ENCODE results near the gene TENM3. TPM values are rescaled to one million over a fixed set of nuclear protein-coding genes. Genes with fewer than 3 reads are reported as not detected.

The TENM3 gene
- total RNA-seq, 1 experiment from 2014 or later, result not detected

DNA sequence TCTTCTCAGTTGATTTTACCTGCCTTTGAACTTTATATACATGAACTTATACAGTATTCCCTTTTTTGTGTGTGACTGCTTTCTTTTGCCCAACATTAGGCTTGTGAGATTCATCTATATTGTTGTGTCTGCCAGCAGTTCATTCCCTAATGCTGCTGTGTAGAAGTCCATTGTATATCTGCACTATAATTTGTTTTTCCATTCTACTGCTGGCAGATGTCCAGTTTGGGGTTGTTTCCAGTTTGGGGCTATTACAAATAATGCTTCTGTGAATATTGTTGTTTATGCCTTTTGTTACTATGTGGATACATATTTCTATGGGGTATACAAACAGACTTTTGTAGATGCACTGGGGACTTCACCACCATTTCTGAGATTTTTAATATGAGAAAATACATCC, 405.6 kb downstream of the TENM3 start:
- ChIA-PET POLR2A (ENCODE audit: unreplicated experiment) (no interaction called here), CTCF (no interaction called here)
- intact Hi-C loops (cut with micrococcal nuclease; ENCODE audit: unreplicated experiment), result no loop called here
- Histone ChIP-seq H2AFZ (no peak overlapping the region), H3K27ac (no peak overlapping the region), H3K36me3 (ENCODE audit: low read depth) (no peaks in the 10 kb centered on the region), H3K27me3 (ENCODE audit: insufficient read depth, low read depth) (peaks cover 10% of the 10 kb centered on the region; the same call in 1 of the 2 replicates), H3K4me1 (replicated peaks; ENCODE audit: insufficient read depth) (no peaks in the 10 kb centered on the region), H3F3A (ENCODE audit: insufficient read depth, low read depth) (no peaks in the 10 kb centered on the region), H3K9me3 (ENCODE audit: insufficient read depth, low read depth) (no peaks in the 10 kb centered on the region), H3K4me3 (no peak overlapping the region), H3K79me2 (ENCODE audit: low read depth) (no peaks in the 10 kb centered on the region), H3K9me2 (ENCODE audit: insufficient read depth) (no peaks in the 10 kb centered on the region), H4K20me1 (ENCODE audit: insufficient read depth) (no peaks in the 10 kb centered on the region), H3K4me2 (no peak overlapping the region)
- no peak for TF ChIP-seq EZH2 (IDR thresholded peaks at IDR 0.05; ENCODE audit: low read depth)
- TF ChIP-seq, protein P1, sequence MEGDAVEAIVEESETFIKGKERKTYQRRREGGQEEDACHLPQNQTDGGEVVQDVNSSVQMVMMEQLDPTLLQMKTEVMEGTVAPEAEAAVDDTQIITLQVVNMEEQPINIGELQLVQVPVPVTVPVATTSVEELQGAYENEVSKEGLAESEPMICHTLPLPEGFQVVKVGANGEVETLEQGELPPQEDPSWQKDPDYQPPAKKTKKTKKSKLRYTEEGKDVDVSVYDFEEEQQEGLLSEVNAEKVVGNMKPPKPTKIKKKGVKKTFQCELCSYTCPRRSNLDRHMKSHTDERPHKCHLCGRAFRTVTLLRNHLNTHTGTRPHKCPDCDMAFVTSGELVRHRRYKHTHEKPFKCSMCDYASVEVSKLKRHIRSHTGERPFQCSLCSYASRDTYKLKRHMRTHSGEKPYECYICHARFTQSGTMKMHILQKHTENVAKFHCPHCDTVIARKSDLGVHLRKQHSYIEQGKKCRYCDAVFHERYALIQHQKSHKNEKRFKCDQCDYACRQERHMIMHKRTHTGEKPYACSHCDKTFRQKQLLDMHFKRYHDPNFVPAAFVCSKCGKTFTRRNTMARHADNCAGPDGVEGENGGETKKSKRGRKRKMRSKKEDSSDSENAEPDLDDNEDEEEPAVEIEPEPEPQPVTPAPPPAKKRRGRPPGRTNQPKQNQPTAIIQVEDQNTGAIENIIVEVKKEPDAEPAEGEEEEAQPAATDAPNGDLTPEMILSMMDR (conservative IDR thresholded peaks at IDR 0.05), result no peak
- BruUV-seq (replicated peaks), result no TSS peak
- no peak for DNase-seq

DNA sequence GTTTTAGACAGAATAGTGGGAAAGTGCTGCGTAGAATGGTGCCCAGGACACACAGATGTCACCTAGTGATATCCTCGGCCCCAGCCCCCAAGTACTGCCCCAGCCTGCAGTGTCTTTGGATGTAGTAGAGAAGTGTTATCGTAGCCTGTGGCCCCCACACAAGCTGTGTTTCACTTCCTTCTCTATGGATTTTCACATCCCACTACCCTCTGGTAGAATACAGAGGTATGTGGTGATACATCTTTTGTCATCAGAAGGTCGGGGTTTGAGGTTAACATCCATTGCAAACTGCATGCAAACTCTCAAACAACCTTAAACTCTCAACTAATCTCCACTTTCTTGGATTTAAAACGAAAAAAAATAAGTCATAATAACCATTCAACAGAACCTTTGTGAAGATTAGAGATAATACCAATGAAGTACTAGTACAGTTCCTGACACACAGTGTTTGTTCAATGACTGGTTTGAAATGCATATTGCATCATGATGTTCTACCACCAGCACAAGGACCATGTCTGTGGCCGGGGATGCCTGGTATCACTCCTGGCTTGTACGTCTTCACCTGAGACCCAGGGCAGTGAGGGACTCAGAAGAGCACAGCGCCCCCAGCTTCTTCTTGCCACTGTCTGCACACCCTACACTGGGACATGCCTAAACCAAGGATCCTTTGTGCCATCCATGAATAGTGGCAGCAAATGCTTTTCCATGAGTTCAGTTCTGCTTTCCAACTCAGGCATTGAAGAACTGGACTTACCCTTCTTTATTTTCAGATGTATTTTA, 406.7 kb downstream of the TENM3 start:
- H3K27ac ChIP-seq, result no peak overlapping the region
- no peak overlapping the region for H3K4me2 ChIP-seq
- no peaks in the 10 kb centered on the region for H3K4me1 ChIP-seq (replicated peaks; ENCODE audit: insufficient read depth)
- POLR2A ChIA-PET (ENCODE audit: unreplicated experiment), result no interaction called here
- H2AFZ ChIP-seq, result no peak overlapping the region
- H3K9me3 ChIP-seq (ENCODE audit: insufficient read depth, low read depth), result no peaks in the 10 kb centered on the region
- CTCF ChIA-PET, result no interaction called here
- H3K36me3 ChIP-seq (ENCODE audit: low read depth), result no peaks in the 10 kb centered on the region
- H3K79me2 ChIP-seq (ENCODE audit: low read depth), result no peaks in the 10 kb centered on the region
- no TSS peak for BruUV-seq (replicated peaks)
- intact Hi-C loops (cut with micrococcal nuclease; ENCODE audit: unreplicated experiment), result no loop called here
- H3K4me3 ChIP-seq, result no peak overlapping the region
- peaks cover 14% of the 10 kb centered on the region; the same call in 1 of the 2 replicates for H3K27me3 ChIP-seq (ENCODE audit: insufficient read depth, low read depth)
- no peak for DNase-seq
- no peak for TF ChIP-seq EZH2 (IDR thresholded peaks at IDR 0.05; ENCODE audit: low read depth)
- TF ChIP-seq, protein P1 (conservative IDR thresholded peaks at IDR 0.05), result no peak
- no peaks in the 10 kb centered on the region for H4K20me1 ChIP-seq (ENCODE audit: insufficient read depth)
- no peaks in the 10 kb centered on the region for H3K9me2 ChIP-seq (ENCODE audit: insufficient read depth)
- H3F3A ChIP-seq (ENCODE audit: insufficient read depth, low read depth), result no peaks in the 10 kb centered on the region

GRCh38 chr4:182653596-182653995, 410.4 kb downstream of the TENM3 start:
- Histone ChIP-seq H3K4me2 (no peak overlapping the region), H4K20me1 (ENCODE audit: insufficient read depth) (no peaks in the 10 kb centered on the region), H3K36me3 (ENCODE audit: low read depth) (no peaks in the 10 kb centered on the region), H3K79me2 (ENCODE audit: low read depth) (no peaks in the 10 kb centered on the region), H3K9me2 (ENCODE audit: insufficient read depth) (no peaks in the 10 kb centered on the region), H3K9me3 (ENCODE audit: insufficient read depth, low read depth) (no peaks in the 10 kb centered on the region), H3K27ac (no peak overlapping the region), H2AFZ (no peak overlapping the region), H3K4me3 (no peak overlapping the region), H3K4me1 (replicated peaks; ENCODE audit: insufficient read depth) (no peaks in the 10 kb centered on the region), H3K27me3 (ENCODE audit: insufficient read depth, low read depth) (peaks cover 13% of the 10 kb centered on the region; the same call in 1 of the 2 replicates), H3F3A (ENCODE audit: insufficient read depth, low read depth) (no peaks in the 10 kb centered on the region)
- no peak for DNase-seq
- CTCF ChIA-PET, result no interaction called here
- TF ChIP-seq EZH2 (IDR thresholded peaks at IDR 0.05; ENCODE audit: low read depth), result no peak
- TF ChIP-seq, protein P1 (conservative IDR thresholded peaks at IDR 0.05), result no peak
- intact Hi-C loops (cut with micrococcal nuclease; ENCODE audit: unreplicated experiment), result no loop called here
- no TSS peak for BruUV-seq (replicated peaks)
- POLR2A ChIA-PET (ENCODE audit: unreplicated experiment), result no interaction called here
